IMR-90 (cell line): ENCODE results near the gene ANO2. TPM values are rescaled to one million over a fixed set of nuclear protein-coding genes. Genes with fewer than 3 reads are reported as not detected.

Source experiments
- ATAC-seq: fragments of 200-7000 bp; cut with Tn5 transposase; 2 replicates; pipeline ENCODE4 v1.9.1; 2020; ENCODE audit warnings: low read depth, mild to moderate bottlenecking, moderate library complexity
- BruUV-seq: library from RNA; stranded (reverse); fragments of 400-500 nt; replicated peaks from 2 replicates; lab custom pipeline; 2021; lab: Mats Ljungman, UMichigan
- CTCF ChIA-PET: fragments of 300-600 bp; formaldehyde crosslinking; extraction: SDS; loops from one replicate; lab custom pipeline; 2021; ENCODE audit warnings: antibody characterized with exemption; lab: Yijun Ruan, JAX
- POLR2A ChIA-PET: fragments of 300-600 bp; sonication (Branson Sonifier 250); formaldehyde crosslinking; loops from one replicate; lab custom pipeline; 2022; ENCODE audit warnings: antibody characterized with exemption; ENCODE audit not compliant: unreplicated experiment; lab: Charles Lee
- DNase-seq: peaks from one replicate; pipeline ENCODE4 v3.0.0; 2013
- H2AFZ ChIP-seq: replicated peaks from 2 replicates; pipeline ENCODE3; 2013; ENCODE audit warnings: low read length, mild to moderate bottlenecking; ENCODE audit not compliant: poor library complexity
- H2AK5ac ChIP-seq: 2 replicates; pipeline ENCODE4 v1.6.1; 2013; ENCODE audit warnings: low read depth, low read length, inconsistent platforms
- H2AK9ac ChIP-seq: replicated peaks from 2 replicates; pipeline ENCODE3; 2013; ENCODE audit warnings: mild to moderate bottlenecking, low read depth, low read length, moderate library complexity; ENCODE audit not compliant: poor library complexity
- H2BK120ac ChIP-seq: 2 replicates; pipeline ENCODE4 v1.6.1; 2013; ENCODE audit warnings: low read depth, low read length, inconsistent platforms
- H2BK15ac ChIP-seq: 3 replicates; pipeline ENCODE4 v1.6.1; 2013; ENCODE audit warnings: low read depth, low read length, inconsistent platforms
- H2BK20ac ChIP-seq: 2 replicates; pipeline ENCODE4 v1.6.1; 2013; ENCODE audit warnings: low read depth, mild to moderate bottlenecking, inconsistent platforms, low read length, moderate library complexity
- H2BK5ac ChIP-seq: 2 replicates; pipeline ENCODE4 v1.6.1; 2013; ENCODE audit warnings: mild to moderate bottlenecking, low read depth, low read length, inconsistent platforms; ENCODE audit not compliant: poor library complexity, severe bottlenecking
- H3K14ac ChIP-seq: replicated peaks from 2 replicates; pipeline ENCODE4 v1.6.1; 2013; ENCODE audit warnings: low read depth, low read length, inconsistent platforms
- H3K18ac ChIP-seq: 2 replicates; pipeline ENCODE4 v1.6.1; 2013; ENCODE audit warnings: low read depth, low read length, control low read depth
- H3K23ac ChIP-seq: 2 replicates; pipeline ENCODE4 v1.6.1; 2013; ENCODE audit warnings: low read depth, low read length, inconsistent platforms
- H3K27ac ChIP-seq: 2 replicates; pipeline ENCODE4 v1.5.1; 2013; ENCODE audit warnings: mild to moderate bottlenecking, control low read depth, low read length; ENCODE audit not compliant: insufficient read depth
- H3K27me3 ChIP-seq: 2 replicates; pipeline ENCODE4 v1.6.1; 2013; ENCODE audit warnings: low read length; ENCODE audit not compliant: control insufficient read depth, insufficient read depth
- H3K36me3 ChIP-seq: 2 replicates; pipeline ENCODE4 v1.6.1; 2013; ENCODE audit warnings: low read length, mixed read lengths; ENCODE audit not compliant: control insufficient read depth, insufficient read depth
- H3K4ac ChIP-seq: 2 replicates; pipeline ENCODE4 v1.6.1; 2013; ENCODE audit warnings: low read depth, low read length, inconsistent platforms
- H3K4me1 ChIP-seq: 2 replicates; pipeline ENCODE4 v1.6.1; 2013; ENCODE audit warnings: low read length, mixed read lengths; ENCODE audit not compliant: control insufficient read depth, insufficient read depth
- H3K4me2 ChIP-seq: 2 replicates; pipeline ENCODE4 v1.6.1; 2013; ENCODE audit warnings: low read depth, mild to moderate bottlenecking, control low read depth, low read length, moderate library complexity
- H3K4me3 ChIP-seq: 2 replicates; pipeline ENCODE4 v1.5.1; 2013; ENCODE audit warnings: low read depth, mild to moderate bottlenecking, control low read depth, low read length, moderate library complexity; ENCODE audit not compliant: insufficient read depth
- H3K56ac ChIP-seq: 2 replicates; pipeline ENCODE4 v1.6.1; 2013; ENCODE audit warnings: low read length, inconsistent platforms; ENCODE audit not compliant: insufficient read depth; ENCODE audit errors: extremely low read depth
- H3K79me1 ChIP-seq, 2 experiments: 2 replicates each; pipeline ENCODE4 v1.6.1; 2013; ENCODE audit warnings: low read length in 2 of 2, inconsistent platforms in 1 of 2, low read depth in 1 of 2
- H3K9ac ChIP-seq: 2 replicates; pipeline ENCODE4 v1.6.1; 2013; ENCODE audit warnings: low read depth, low read length, control low read depth
- H3K9me1 ChIP-seq: 2 replicates; pipeline ENCODE4 v1.6.1; 2013; ENCODE audit warnings: low read length, inconsistent platforms; ENCODE audit not compliant: insufficient read depth
- H3K9me3 ChIP-seq: 2 replicates; pipeline ENCODE4 v1.6.1; 2013; ENCODE audit warnings: low read length; ENCODE audit not compliant: control insufficient read depth, insufficient read depth
- H4K20me1 ChIP-seq: 2 replicates; pipeline ENCODE4 v1.6.1; 2013; ENCODE audit warnings: low read length, inconsistent platforms; ENCODE audit not compliant: insufficient read depth
- H4K5ac ChIP-seq: 2 replicates; pipeline ENCODE4 v1.6.1; 2013; ENCODE audit warnings: mild to moderate bottlenecking, low read depth, low read length, control low read depth
- H4K8ac ChIP-seq, 2 experiments: 2 replicates each; pipeline ENCODE4 v1.6.1; 2013; ENCODE audit warnings: low read depth in 2 of 2, low read length in 2 of 2, control low read depth in 1 of 2, inconsistent platforms in 1 of 2
- H4K91ac ChIP-seq: 2 replicates; pipeline ENCODE4 v1.6.1; 2013; ENCODE audit warnings: low read depth, low read length, inconsistent platforms; ENCODE audit not compliant: insufficient read depth
- CEBPB ChIP-seq: IDR thresholded peaks from 2 replicates; pipeline ENCODE4 v1.6.1; 2012; ENCODE audit warnings: low read depth, low read length, improper control_type of control experiment
- CTCF ChIP-seq: conservative IDR thresholded peaks from 2 replicates; pipeline ENCODE4 v1.5.1; 2012; ENCODE audit warnings: mild to moderate bottlenecking, low read depth, low read length, improper control_type of control experiment
- FOS ChIP-seq: fragments of 150-350 bp; IDR thresholded peaks from 2 replicates; pipeline ENCODE4 v1.6.1; 2016; ENCODE audit warnings: low read depth, low read length
- MAFK ChIP-seq: IDR thresholded peaks from 2 replicates; pipeline ENCODE4 v1.6.1; 2012; ENCODE audit warnings: low read depth, low read length, improper control_type of control experiment
- NFE2L2 ChIP-seq: fragments of 150-350 bp; IDR thresholded peaks from 2 replicates; pipeline ENCODE4 v1.6.1; 2016; ENCODE audit warnings: low read depth, mild to moderate bottlenecking, low read length
- POLR2A ChIP-seq: IDR thresholded peaks from 2 replicates; pipeline ENCODE4 v1.6.1; 2012; ENCODE audit warnings: mild to moderate bottlenecking, low read depth, low read length
- RAD21 ChIP-seq: IDR thresholded peaks from 2 replicates; pipeline ENCODE4 v1.6.1; 2012; ENCODE audit warnings: low read length, improper control_type of control experiment
- RCOR1 ChIP-seq: IDR thresholded peaks from 2 replicates; pipeline ENCODE4 v1.6.1; 2012; ENCODE audit warnings: mild to moderate bottlenecking, low read length, improper control_type of control experiment; ENCODE audit not compliant: insufficient replicate concordance
- WGBS, 2 experiments: methylation state at CpG; one replicate each; pipeline versions ENCODE4 v1.1.5 to v1.1.7; 2013; ENCODE audit warnings: missing lambda C conversion rate in 2 of 2; ENCODE audit not compliant: insufficient read length in 1 of 2; ENCODE audit errors: extremely low coverage in 2 of 2; 5-methylcytosine and 5-hydroxymethylcytosine counted together
- dilution Hi-C: fragments of 300-500 bp; cut with HindIII; formaldehyde crosslinking; loops from one replicate; pipeline ENCODE4 v1.14.3; 2018; ENCODE audit warnings: low sequenced_read_pairs; ENCODE audit not compliant: unreplicated experiment
- in situ Hi-C: fragments of 300-500 bp; cut with MboI; formaldehyde crosslinking; loops from 3 replicates; pipeline ENCODE4 v1.14.3; 2019; ENCODE audit warnings: low sequenced_read_pairs, inconsistent platforms, mixed read lengths
- intact Hi-C: fragments of 100-400 bp; cut with micrococcal nuclease; formaldehyde crosslinking; loops from 2 replicates; pipeline ENCODE4 v1.10.0; 2022
- polyA plus RNA-seq, 3 experiments: library from polyadenylated mRNA; depleted of rRNA; stranded (reverse); fragments of >200 nt; gene quantifications; 2 replicates each; pipeline ENCODE4 v1.2.3, GENCODE V29; 2012; ENCODE audit warnings: low replicate concordance in 1 of 3
- total RNA-seq: library from RNA; depleted of rRNA; stranded (reverse); fragments of >200 nt; gene quantifications from 2 replicates; pipeline ENCODE4 v1.2.3, GENCODE V29; 2012

ANO2 gene
- total and polyA plus RNA-seq, 2 of the 4 experiments (the other 2 are of a cell fraction): 0.22 TPM; not detected in 1

- 17% methylated on average over 1 of the region's 4 CpGs; no CpG with 5 or more reads in 1 of the 2 experiments for WGBS, 2 experiments
- intact Hi-C loops: no loop called here
- Histone ChIP-seq H2BK120ac (no peak overlapping the region), H2BK15ac (no peak overlapping the region), H3K4me3 (no peak overlapping the region), H3K4me1 (no peaks in the 10 kb centered on the region), H4K20me1 (no peaks in the 10 kb centered on the region), H2AFZ (no peak overlapping the region), H3K4ac (no peak overlapping the region), H3K9me1 (no peaks in the 10 kb centered on the region), H3K18ac (no peak overlapping the region), H3K14ac (no peak overlapping the region), H3K4me2 (no peak overlapping the region), H4K5ac (no peak overlapping the region), H4K91ac (no peak overlapping the region), H3K79me1 (no peaks in the 10 kb centered on the region), H3K27me3 (peaks cover 11% of the 10 kb centered on the region), H2AK5ac (no peak overlapping the region), H3K9ac (no peak overlapping the region), H3K27ac (no peak overlapping the region), H2BK20ac (no peak overlapping the region), H2BK5ac (no peak overlapping the region), H3K36me3 (no peaks in the 10 kb centered on the region), H3K56ac (no peak overlapping the region), H4K8ac (no peak overlapping the region), H2AK9ac (no peak overlapping the region), H3K23ac (no peak overlapping the region), H3K9me3 (no peaks in the 10 kb centered on the region)
- ATAC-seq: no peak
- no TSS peak for BruUV-seq
- DNase-seq: no peak
- TF ChIP-seq NFE2L2: no peak
- TF ChIP-seq POLR2A: no peak
- no peak for TF ChIP-seq RAD21
- no peak for TF ChIP-seq RCOR1
- TF ChIP-seq MAFK: no peak
- no peak for TF ChIP-seq CEBPB
- no peak for TF ChIP-seq CTCF
- TF ChIP-seq FOS: no peak
- in situ Hi-C loops: no loop called here
- CTCF ChIA-PET: no interaction called here
- dilution Hi-C loops: no loop called here
- POLR2A ChIA-PET: no interaction called here
Measured at GRCh38 chr12:5900076-5900475, 45.0 kb downstream of the ANO2 start.
